Femur (tissue), 1 donor: Measurements from ENCODE around the gene MAP3K7.

ENCODE experiments used
- DNase-seq: peaks from one replicate; pipeline ENCODE4 v3.0.0-alpha.2; 2017

Gene MAP3K7

GRCh38 chr6:90521955-90522354 lies 64.9 kb downstream of the MAP3K7 start:
- DNase-seq: no peak

GRCh38 chr6:90516074-90516660 lies 70.7 kb downstream of the MAP3K7 start:
- no peak for DNase-seq

- DNase-seq: no peak
Observed at GRCh38 chr6:90514496-90514895, 72.4 kb downstream of the MAP3K7 start.

DNA sequence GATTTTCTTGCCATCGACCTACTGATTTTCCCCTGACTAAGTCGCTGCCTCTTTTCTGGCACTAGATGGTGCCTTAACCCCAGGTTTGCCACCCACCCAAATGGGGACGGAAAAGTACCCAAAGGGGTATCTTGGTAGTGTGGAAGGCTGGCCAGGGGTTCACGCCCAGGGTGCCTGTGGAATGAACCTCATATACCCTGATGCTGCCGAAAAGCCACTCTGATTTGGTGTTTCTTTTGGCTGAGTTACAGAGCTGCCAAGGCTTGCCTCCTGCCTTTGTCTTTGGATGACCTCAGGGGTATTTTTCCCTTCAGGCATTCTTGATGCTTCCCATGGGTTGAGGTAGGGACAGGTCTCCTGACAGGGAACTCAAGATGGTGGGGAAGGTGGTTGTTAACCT lies 78.1 kb downstream of the MAP3K7 start:
- DNase-seq: no peak

DNA sequence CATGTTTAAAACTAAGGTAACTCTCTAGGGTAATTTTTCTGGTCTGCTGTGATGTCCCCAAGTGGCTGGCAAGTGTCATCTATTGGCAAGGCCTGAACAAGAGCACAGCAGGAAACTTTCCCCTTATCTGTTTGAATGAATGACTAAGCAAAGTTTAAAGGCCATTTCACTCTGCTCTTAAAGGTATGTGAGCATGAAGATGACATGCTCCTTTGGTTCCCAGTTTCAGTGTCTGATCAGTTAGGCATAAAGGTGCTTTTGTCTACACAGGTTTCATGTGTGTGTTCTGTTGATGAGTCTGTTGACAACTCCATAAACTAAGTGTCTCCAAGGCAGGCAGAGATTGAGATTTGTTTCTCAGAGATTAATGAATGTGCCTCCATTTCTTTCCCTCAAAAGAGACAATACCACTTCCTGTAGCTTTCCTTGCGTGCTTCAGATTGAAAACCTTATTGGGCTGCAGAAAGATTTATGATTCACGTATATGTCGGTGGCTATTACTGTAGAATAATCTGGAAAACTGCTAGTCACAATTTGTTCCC lies 83.9 kb downstream of the MAP3K7 start:
- DNase-seq: no peak

- DNase-seq: no peak
Observed at GRCh38 chr6:90502381-90502780, 84.5 kb downstream of the MAP3K7 start.

DNA sequence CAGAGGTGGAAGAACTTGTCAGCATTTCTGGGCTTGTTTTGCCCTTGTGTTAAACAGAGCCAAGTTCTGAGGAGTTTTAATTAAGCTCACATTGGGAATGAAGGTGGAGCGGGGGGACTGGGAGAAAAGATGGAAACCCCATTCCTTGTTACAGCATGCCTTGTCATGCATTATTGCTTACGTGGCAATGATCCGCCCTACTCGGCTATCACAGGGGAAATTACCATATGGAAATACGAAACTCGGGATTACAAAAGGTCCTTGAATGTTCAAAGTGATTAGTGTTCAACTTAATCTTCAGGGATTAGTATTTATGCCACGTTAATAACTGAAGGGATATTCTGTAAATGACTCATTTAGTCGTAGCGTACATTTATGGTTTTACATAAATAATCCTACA lies 86.4 kb downstream of the MAP3K7 start:
- no peak for DNase-seq

- DNase-seq: no peak
Observed at GRCh38 chr6:90497411-90497810, 89.5 kb downstream of the MAP3K7 start.

GRCh38 chr6:90496258-90497016 lies 90.4 kb downstream of the MAP3K7 start:
- DNase-seq: no peak

DNA sequence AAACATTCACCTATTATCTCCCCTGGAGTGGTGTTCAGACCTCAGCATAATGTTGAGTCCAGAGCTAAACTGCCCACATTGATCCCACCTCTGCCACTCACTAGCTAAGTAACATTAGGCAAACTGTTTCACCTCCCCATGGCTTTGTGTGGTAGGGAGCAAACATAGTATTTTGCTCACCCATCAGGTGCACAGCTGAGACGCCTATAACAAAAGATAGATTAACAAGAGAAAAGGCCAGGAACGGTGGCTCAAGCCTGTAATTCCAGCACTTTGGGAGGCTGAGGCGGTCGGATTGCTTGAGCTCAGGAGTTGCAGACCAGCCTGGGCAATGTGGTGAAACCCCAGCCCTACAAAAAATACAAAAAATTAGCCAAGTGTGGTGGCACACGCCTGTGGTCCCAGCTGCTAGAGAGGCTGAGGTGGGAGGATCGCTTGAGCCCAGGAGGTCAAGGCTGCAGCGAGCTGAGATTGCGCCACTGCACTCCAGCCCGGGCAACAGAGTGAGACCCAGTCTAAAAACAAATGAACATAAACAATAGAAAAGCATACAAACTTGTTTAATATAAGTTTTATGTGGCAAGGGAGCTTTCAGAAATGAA lies 91.6 kb downstream of the MAP3K7 start:
- no peak for DNase-seq

- DNase-seq: no peak
Observed at GRCh38 chr6:90494067-90494780, 92.6 kb downstream of the MAP3K7 start.

GRCh38 chr6:90493332-90493731 lies 93.5 kb downstream of the MAP3K7 start:
- no peak for DNase-seq

DNA sequence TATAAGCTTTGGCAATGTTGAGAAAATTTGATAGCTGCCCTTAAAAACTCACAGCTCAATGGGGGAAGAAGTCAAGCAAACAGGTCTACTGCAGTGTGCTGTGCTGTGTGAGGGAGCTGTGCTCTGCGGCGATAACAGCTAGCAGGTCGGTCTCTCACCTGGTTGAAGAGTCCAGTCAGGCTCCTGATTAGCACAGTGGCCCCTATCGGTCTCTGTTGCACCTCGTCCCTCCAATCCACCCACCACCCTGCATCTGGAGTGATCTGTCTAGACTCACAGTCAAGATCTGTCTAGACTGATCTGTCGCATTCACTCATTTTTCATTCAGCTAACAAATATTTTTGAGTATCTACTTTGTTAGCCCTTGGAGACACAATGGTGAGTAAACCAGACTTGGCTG lies 94.1 kb downstream of the MAP3K7 start:
- DNase-seq: no peak

DNA sequence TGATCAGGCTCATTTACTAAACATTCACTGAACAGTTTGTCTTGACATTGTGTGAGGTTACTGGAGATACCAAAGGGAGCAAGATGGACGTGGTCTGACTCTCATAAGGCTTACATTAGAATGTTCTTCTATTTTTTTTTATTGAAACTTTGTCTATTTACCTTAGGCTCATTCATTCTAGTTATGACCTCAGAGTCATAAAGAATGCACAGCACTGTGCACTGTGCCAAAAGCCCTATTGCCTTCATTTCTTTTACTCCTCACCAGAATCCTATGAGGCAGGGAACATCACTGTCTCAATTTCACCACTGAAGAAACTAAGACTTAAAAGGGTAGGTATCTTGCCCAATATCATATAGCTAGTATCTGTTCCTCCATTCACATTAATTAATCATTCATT lies 94.5 kb downstream of the MAP3K7 start:
- DNase-seq: no peak

- no peak for DNase-seq
Observed at GRCh38 chr6:90490030-90490716, 96.7 kb downstream of the MAP3K7 start.

GRCh38 chr6:90488816-90489215 lies 98.1 kb downstream of the MAP3K7 start:
- no peak for DNase-seq

DNA sequence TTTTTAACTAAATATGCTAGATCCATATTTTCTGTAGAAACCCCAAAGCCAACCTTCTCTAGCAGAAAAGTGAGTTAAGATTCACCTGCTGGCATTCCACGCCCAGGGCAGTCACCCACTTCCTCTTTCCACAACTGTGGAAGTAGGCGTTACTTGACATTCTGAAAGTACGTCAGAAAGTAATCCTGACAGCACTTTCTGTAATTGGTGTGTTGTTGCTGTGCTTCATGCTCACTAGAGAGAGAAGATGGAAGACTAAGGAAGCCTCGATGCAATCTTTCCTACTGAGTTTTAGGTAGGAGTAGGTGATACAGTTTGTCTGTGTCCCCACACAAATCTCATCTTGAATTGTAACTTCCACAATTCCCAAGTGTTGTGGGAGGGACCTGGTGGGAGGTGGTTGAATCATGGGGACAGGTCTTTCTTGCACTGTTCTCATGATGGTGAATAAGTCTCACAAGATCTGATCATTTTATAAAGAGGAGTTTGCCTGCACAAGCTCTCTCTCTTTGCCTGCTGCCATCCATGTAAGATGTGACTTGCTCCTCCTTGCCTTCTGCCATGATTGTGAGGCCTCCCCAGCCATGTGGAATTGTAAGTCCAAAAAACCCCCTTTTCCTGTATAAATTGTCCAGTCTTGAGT lies 101.1 kb downstream of the MAP3K7 start:
- no peak for DNase-seq

DNA sequence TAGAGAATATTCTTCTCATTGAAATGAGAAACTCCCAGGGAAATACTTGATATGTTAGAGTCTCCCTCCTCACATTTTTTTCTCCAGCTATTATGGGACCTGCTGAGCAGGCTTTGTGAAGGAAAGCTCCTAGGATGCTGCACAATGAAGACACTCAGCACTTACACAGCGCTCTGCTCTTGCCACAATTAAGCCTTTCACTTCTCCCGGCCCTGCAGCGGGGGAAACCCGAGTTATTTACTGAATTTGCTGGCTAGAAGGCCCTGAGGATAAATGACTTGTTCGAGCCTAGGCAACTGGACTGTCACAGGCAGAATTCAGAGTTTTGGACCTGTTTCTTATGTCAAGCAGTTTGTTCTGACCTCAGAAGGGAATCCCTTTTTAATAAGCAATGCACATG lies 102.0 kb downstream of the MAP3K7 start:
- no peak for DNase-seq

DNA sequence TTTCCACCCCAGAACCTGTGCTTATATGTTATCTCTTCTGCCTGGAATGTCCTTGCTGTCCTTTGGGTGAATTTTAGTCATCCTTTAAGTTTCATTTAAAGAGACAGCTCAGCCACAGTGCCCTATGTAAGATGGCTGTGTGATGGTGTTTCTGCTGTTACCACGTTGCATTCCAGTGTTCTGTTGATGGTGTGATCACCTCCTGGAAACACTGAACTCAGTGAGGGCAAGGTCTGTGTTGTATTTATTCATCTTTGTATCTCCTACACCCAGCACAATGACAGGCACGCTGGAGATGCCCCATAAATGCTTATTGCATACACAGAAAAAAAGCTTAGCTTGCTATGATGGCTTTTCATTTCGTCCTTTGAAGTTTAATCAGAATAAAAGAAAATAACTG lies 102.5 kb downstream of the MAP3K7 start:
- no peak for DNase-seq

DNA sequence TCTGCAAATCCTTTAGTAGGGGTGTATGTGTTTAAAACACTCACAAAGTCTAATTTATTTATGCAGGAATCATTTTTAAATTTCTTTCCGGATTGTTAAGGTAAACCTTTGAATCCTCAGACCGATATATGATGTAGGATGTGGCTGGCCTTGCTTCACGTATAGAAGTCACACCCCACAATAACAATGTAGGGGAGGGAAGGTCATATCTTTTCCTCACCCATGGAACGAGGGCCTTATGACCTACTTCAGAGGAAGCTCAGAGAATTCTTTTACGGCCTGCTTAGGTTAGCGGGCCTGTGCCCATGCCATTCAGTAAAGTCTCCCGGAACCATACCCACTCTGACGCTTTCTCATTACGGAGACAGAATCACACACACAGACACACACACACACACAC lies 102.9 kb downstream of the MAP3K7 start:
- DNase-seq: no peak

DNA sequence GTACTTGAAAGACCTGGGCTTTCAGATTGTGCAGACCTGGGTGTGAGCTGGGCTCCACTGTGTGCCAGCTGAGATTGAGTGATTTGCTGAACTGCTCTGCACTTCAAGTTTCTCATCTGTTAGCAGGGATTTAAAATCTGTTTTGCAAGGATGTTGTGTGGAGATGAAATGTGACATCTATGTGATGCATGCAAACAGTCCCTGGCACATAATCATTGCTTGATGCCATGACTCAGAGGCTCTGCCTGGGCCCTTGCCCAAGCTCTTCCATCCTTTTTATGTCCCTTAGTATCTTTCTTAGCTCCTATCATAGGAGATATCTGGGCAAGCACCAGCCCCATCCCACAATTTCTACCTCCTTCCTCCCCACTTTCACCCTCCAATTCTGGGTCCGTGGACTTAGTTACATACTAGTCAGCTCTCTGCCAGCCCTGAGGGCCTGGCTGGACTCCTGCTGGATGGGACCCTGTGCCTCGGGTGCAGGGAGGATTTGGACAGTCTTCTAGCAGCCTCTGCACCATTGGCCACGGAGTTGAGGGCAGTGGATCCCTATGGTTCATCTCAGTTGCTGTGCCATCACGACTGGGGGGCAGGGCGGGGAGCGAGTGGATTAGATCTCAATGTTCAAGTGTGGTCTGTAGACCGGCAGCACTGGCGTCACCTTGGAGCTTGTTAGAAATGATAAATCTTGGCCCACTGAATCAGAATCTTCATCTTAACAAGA lies 103.6 kb downstream of the MAP3K7 start:
- no peak for DNase-seq

DNA sequence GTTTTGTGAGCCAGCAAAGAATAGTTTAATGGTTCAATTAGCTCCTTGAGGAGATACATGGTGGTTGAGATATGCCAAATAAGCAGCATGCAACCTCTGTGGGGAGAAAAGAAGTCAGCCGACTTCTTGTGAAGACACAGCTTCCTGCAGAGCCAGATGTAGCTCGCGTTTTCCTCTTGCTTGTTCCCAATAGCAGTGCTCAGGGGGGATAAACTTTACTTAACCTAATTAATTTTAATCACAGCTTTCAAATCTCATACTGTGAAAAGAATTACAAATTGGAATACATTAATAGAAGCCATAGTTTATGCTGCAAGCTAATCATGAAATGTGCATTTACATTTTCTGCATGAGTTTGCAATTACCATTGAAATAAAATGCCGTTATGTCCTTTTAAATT lies 106.2 kb downstream of the MAP3K7 start:
- DNase-seq: no peak
